ENCODE measurements around the gene SLC39A13.

Gene SLC39A13

DNA sequence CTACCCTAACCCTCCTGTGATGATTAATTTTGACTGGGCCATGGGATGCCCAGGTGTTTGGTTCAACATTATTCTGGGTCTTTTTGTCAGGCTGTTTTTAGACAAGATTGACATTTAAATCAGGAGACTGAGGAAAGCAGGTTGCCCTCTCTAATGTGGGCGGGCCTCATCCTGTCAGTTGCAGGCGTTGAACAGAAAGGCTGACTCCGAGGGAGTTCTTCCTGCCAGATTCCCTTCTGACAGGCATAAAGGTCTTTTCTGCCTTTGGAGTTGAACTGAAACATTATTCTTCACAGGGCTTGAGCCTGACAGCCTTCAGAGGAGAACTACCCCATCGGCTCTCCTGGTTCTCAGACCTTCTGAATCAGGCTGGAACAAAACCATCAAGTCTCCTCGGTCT lies 22.1 kb downstream of the SLC39A13 start:
- DNase-seq (ENCODE audit: low read depth): no peak

DNA sequence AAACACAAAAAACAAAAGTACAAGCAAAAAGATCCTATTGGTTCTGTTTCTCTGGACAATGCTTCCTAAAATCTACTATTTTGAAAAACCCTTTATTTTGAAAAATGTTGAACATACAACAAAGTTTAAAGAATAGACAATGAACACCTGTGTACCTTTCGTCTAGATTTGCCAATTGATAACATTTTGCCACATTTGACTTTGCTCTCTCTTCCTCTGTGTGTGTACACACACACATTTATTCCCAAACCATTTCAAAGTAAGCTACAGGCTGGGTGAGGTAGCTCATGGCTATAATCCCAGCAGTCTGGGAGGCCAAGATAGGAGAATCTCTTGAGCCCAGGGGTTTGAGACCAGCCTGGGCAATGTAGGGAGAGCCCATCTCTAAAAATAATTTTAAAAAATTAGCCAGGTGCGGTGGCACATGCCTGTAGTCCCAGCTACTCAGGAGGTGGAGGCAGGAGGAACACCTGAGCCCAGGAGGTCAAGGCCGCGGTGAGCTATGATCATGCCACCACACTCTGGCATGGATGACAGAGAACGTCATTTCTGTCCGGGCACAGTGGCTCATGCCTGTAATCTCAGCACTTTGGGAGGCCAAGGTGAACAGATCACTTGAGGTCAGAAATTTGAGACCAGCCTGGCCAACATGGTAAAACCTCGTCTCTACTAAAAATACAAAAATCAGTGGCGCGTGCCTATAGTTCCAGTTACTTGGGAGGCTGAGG lies 23.1 kb downstream of the SLC39A13 start:
- DNase-seq (ENCODE audit: low read depth): no peak

DNA sequence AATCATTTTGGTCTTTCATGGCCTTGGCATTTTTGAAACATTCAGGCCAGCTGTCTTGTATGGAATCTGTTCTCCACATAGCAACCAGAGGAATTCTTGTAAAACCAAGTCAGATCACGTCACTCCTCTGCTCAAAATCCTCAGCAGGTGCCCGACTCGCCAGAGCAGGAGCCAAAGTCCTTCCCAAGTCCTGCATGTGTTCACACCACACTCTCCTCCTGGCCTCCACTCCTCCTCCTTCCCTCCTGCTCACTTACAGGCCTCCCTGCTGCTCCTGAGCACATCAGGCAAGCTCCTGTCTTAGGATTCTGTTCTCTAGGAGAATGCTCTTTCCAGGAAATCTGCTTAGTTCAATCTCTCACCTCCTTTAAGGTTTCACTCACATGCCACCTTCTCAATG lies 24.8 kb downstream of the SLC39A13 start:
- DNase-seq (ENCODE audit: low read depth): no peak

DNA sequence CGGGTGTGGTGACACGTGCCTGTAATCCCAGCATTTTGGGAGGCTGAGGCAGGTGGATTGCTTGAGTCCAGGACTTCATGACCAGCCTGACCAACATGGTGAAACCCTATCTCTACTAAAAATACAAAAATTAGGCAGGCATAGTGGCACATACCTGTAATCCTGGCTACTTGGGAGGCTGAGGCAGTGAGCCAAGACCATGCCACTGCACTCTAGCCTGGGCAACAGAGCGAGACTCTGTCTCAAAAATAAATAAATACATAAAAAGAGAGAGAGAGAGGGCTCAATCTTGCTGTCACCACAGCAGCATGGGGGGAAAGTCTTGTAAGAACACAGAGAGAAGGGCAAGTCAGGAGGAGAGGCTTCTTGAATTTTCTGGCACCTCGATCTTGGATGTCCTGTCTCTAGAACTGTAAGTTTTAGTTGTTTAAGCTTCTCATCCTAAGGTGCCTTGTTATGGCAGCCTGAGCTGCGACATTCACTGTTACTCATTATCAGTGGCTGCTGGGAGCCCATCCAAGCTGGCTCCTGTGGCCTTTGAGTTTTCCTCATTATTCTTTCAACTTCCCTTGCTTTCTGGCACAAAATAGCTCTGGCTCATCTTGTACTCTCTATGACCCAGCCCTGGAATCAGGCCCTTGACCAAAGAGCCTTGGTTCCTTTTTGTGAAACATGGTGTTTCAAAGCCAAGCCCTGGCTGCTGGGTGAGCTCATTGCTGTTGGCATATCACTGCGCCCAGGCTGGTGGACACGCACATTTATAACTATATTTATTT lies 25.8 kb downstream of the SLC39A13 start:
- DNase-seq (ENCODE audit: low read depth): no peak

DNA sequence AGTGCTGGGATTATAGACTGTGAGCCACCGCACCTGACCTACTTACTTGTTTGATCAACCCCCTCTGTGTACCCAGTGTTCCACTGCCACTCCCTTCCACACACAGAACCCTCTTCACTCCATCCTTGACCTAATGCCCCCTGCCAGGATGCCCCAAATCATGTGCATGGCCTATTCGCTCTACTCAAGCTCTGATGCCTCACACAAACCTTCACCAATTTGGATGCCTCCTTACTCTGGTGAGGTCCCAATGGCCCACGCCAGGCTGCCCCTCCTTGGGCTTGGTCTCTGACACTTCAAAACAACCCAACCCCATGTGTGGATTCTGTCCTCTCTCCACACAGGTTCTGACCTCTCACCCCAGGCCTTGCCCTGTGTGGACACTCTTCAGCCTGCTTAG lies 27.3 kb downstream of the SLC39A13 start:
- no peak for DNase-seq (ENCODE audit: low read depth)

DNA sequence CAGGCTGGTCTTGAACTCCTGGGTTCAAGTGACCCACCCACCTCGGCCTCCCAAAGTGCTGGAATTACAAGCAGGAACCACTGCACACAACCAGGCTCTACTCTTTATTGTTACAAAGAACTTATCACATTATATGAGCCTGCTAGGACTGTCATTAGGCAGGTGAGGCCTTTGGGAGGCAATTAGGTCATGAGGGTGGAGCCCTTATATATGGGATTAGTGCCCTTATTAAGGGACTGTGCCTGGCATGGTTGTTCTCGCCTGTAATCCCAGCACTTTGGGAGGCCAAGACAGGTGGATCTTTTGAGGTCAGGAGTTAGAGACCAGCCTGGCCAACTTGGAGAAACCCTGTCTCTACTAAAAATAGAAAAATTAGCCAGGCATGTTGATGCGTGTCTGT lies 28.3 kb downstream of the SLC39A13 start:
- no peak for DNase-seq (ENCODE audit: low read depth)

DNA sequence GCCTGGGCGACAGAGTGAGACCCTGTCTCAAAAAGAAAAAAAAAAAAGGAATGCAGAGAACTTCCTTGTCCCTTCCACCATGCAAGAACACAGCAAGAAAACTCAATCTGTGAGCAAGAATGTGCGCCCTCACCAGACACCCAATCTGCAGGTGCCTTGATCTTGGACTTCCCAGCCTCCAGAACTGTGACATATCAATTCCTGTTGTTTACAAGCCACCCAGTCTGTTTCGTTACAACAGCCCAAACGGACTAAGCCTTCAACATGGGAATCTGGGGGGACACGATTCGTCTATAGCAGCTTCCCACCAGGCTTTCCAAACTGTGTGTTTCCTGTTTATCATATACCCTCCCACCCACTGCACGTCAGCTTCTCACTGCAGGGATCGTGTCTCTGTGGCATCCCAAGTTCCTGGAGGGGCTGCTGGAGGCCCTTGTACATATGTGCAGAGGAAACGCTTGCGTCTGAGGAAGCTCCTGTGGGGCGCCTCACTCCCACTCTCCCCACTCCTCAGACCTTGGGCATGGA lies 28.9 kb downstream of the SLC39A13 start:
- DNase-seq (ENCODE audit: low read depth): no peak

DNA sequence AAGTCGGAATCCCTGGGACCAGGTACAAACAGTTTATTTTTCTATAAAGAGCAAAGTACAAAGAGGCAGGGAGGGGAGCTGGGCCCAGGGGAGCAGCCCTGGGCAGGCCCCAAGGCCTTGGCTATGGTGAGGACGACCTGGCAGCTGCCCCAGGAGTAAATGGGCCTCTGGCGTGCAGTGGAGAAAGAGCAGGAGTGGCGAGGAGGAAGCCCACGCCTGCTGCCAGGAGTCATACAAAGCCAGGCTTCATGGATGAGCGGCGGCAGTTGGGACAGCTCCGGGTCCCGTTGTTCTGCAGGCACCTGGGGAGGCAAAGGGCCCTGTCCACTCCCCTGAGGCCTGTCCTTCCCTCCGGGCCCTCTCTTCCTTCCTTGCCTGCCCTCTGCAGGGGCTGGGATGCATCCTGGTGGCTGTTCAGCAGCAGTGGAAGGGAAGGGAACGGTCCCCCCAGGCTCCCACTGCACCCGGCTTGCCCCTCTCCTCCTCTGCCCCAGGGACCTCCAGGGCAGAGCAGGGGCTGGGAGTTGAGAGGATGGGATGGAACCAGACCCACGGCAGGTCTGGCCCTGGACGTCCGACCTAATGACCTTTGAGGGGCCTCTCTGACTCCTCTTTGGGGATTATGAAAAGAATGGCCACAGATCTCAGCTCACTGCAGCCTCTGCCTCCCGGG lies 29.5 kb downstream of the SLC39A13 start:
- DNase-seq (ENCODE audit: low read depth): no peak

DNA sequence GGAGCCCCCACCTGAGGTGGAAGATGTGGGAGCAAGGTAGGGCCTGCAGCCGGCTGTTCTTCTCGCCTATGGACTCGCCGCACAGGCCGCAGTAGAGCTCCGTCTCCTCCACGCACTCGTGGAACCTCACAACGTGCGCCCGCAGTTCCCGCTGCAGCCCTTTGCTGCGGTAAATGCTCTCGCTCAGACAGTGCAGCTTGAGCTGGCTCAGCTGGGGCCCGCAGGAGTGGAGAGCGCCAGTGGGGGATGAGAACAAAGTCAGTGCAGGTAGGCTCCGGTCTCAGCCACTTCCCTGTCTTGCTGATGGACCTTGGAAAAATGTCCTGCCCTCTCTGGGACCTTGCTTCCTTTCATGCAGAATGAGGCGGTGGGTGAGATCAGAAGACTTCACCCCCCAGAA lies 30.3 kb downstream of the SLC39A13 start:
- DNase-seq (ENCODE audit: low read depth): no peak

DNA sequence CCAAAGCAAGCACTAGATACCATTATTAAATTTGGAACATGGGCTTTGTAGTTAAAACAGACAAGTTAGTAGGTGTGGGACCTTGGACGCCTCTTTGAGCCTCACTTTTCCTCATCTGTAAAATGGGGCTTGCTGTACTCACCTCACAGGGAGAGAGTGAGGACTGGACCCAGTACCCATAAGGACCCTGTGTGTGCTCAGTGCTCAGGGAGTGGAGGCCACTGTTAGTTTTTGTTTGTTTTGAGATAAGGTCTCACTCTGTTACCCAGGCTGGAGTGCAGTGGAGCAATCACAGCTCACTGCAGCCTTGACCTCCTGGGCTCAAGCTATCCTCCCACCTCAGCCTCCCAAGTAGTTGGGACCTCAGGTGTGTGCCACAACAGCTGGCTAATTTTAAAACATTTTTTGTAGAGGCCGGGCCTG lies 31.7 kb downstream of the SLC39A13 start:
- no peak for DNase-seq (ENCODE audit: low read depth)

DNA sequence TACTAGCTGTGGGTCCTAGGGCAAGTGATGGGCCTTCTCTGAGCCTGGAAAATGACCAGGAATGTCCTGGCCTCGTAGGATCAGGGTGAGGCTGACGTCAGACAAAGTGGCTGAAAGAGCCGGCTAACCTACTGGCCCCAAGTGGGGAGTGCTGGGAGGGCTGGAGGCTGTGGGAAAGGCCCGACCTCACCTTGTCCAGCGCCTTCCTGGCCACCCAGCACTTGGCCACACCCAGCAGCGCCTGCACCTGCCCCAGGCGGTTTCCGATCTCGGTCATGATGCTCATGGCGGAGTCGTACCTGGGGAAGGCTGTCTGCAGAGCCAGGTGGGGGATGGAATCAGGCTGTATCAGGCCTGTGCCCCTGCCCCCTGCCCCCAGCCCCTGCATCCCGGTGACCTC lies 33.0 kb downstream of the SLC39A13 start:
- no peak for DNase-seq (ENCODE audit: low read depth)

DNA sequence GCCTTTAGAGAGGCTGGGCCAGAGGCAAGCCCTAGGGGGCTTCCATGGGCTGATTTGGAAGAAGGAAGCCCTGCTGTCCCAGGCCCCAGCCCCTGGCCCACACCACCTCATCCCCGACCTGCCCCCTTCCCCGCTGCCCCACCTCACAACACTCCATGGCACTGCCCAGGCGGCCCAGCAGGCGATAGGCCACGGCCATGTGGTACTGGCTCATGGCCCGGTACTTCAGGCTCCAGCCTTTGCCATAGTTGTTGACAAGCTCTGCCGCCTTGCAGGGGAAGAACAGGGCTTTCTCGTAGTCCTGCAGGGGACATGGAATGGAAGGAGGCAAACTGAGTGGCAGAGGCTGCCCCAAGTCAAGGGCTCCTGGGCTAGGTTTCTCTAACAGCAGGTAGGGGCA lies 34.1 kb downstream of the SLC39A13 start:
- no peak for DNase-seq (ENCODE audit: low read depth)

DNA sequence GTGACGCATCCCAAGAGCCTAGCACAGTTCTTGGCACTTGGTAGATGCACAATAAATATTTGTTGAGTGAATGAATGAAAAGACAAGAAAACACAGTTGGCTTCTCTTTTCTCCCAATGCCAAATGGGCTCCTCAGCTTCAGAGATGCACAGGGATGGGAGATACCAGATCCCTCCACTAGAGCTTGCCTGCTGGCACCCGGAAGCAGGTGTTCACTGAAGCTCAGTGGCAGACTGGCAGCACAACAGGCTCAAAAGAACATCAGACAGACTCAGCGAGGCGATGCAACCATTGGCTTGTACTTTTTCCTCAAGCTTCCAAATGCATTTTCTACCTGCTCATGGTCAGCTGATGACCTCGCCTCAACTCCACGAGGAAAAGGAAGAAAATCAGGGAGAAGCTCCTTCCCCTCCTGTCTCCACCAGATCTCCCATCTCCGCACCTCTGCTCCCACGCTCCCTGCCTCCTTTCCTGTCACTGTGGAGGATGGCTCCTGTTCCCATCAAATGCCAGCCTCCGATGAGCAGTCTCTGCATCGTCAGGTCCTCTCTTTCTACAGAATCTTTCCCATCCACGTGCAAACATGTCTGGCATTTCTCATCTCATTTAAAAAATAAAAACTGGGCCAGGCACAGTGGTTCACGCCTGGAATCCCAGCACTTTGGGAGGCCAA lies 34.8 kb downstream of the SLC39A13 start:
- no peak for DNase-seq (ENCODE audit: low read depth)

DNA sequence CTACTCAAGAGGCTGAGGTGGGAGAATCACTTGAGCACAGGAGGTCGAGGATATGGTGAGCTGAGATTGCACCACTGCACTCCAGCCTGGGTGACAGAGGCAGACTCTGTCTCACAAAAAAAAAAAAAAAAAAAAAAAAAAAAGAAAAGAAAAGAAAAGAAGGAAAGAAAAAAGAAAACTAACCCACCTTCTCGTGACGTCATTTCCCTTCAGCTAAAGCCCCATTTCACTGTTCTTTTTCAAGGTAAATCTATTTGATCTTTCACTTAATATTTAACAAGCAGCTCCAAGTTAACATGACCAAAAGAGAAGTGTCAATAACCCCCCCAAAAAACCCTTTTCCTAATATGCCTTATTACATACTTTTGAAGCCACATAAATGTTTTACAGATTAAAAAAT lies 35.4 kb downstream of the SLC39A13 start:
- no peak for DNase-seq (ENCODE audit: low read depth)

DNA sequence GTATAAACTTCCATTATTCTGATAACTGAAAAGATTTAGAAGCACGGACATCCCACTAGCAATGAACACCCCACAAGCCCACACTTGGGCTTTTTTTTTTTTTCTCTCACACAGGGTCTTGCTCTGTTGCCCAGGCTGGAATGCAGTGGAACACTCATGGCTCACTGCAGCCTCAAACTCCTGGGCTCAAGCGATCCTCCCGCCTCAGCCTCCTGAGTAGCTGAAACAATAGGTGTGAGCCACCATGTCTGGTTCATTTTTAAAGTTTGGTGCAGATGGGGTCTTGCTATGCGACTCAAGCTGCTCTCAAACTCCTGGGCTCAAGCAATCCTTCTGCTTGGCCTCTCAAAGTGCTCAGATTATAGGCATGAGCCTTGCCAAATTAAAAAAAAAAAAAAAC lies 37.5 kb downstream of the SLC39A13 start:
- DNase-seq (ENCODE audit: low read depth): no peak

DNA sequence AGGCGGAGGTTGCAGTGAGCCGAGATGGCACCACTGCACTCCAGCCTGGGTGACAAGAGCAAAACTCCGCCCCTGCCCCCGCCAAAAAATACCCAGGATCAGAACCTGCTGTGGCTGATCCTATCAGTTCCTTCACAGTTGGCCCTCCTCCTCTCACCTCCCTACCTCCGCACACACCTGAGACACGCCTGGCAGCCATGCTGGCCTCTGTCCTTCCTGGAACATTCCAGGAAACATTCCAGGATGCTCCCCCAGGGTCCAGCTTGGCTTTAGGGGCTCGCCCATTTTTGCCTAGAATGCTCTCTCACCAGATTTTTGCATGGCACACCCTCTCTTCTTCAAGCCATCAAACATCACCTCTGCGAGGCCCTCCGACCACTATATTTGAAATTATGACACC lies 38.4 kb downstream of the SLC39A13 start:
- no peak for DNase-seq (ENCODE audit: low read depth)

DNA sequence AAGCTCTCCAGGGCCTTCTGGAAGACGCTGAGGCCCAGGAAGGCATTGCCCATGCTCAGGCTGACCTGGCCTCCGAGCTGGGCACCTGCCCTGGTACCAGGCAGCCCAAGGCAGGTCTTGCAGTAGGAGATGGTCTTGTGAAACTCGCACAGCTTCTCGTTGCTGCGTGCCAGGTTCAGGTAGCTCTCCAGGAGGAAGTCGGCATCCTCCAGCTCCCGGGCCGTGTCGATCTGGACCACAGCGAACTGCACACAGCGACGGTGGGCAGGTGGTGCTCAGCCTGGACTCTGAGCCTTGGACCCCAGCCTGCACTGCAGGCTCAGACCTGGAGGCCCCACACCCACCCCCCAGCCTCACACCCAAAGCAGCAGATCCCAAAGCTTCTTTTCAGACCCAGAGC lies 39.5 kb downstream of the SLC39A13 start:
- DNase-seq (ENCODE audit: low read depth): no peak

DNA sequence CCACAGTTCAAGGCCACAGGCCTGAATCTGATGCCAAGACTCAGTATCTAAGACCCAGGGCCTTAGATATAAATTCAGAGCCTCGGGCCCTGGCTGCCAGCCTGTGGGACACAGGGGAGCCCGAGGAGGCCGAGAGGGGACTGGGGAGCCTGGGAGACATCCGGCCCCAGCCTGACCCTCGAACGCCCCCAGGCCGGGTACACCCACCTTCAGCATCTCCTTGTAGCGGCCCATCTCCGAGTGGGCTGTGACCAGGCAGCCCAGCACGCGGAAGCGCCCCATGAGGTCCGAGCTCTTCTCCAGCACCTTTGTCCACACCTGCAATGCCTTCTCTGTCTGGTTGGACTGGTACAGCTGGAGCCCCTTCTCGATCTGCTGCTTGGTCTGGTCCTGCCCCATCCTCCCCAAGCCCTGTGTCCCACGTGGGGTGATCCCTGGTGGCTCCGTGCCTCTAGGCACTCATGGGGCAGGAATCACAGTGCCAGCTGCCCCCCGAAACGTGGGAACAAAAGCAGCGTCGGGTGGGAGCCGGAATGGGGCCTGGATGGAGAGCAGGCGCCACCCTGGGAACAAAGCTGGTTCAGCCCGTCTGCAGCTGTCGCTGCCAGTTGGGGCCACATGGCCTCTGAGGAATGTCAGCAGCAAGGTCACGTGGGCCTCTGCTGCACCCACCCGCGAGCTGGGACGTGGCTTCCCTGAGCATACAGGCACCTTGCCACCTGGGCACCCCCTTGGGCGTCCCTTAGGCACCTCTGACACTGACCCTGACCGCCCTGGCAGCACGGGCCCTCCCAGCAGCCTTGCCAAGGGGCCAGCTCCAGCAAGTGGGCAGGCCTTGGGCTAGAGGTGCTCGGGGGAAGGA lies 40.4 kb downstream of the SLC39A13 start, which contains the start of gene RAPSN:
Gene RAPSN, minus strand, starts transcription at position 571 of the 862 bp plus-strand sequence. Its CDS starts 172 bp downstream, at position 399.
- no peak for DNase-seq (ENCODE audit: low read depth)

DNA sequence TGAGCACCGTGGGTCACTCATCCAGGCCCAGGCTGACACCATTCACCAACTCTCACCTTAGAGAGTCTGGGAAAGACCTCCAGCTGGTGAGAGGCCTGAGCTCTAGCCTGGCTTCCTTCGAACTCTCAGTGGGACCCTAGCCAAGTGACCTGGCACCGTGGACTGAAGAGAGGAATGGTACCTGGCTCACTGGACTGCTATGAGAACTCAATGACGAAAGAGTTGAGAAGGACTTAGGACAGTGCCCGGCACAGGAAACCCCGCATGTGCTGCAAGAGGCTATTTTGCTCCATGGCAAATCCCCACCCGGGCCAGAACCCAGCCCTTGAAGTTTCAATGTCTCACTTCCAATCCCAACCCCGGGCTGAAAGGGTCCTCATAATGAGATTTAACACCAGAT lies 41.2 kb downstream of the SLC39A13 start:
- no peak for DNase-seq (ENCODE audit: low read depth)

DNA sequence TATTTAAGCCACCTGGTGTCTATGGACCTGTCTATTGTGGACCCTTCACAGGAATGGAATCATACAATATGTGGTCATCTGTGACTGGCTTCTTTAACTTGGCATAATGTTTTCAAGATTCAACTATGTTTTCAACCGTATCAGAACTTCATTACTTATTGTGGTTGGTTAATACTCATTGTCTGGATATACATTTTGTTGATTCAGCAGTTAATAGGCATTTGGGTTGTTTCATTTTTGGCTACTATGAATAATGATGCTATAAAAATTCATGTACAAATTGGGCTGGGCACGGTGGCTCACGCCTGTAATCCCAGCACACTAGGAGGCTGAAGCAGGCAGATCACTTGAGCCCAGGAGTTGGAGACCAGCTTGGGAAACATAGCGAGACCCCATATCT lies 43.0 kb downstream of the SLC39A13 start:
- no peak for DNase-seq (ENCODE audit: low read depth)

DNA sequence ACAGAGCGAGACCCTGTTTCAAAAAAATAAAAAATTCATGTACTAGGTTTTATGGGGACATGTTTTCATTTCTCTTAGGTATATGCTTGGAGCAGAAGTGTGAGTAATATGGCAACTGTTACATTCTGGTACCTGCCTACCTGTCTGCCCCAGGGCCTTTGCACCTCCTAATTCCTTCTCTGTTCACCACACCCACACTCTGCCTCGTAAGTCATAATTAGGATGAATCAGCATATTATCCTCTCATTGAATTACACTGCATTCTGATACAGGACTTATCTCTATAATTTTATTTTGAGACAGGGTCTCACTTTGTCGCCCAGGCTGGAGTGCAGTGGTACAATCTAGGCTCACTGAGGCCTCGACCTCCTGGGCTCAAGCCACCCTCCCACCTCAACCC lies 43.6 kb downstream of the SLC39A13 start:
- no peak for DNase-seq (ENCODE audit: low read depth)

Data from activated gamma-delta T cell treated with anti-CD3 and anti-CD28 coated beads, Interleukin-2, amount 50 U/mL, for 16 hours (primary cell).